ENCODE results near the gene TXNL4A. TPM values are rescaled to one million over a fixed set of nuclear protein-coding genes. Genes with fewer than 3 reads are reported as not detected.

The TXNL4A gene
- total RNA-seq, 1 donor from 2014 or later, result 79.6 TPM

DNA sequence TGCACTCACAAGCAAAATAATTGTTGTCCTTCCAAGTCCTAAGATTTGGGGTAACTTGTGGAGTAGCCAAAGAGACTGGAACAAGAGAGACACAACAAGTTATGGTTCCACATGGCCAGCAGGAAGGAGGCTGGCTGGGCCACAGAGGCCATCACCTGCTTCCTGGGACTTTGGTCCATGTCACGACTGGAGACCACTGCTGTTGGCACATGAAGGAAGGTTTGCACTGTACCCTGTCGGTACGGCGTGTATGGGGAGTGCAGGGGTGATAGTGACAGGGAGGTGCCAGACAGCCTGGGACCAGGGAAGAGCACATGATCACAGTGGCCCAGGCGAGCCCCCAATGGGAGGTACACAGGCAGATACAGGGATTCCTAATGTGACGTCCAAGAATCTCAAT, 52.4 kb downstream of the TXNL4A start:
- H3K36me3 ChIP-seq (ENCODE audit: control insufficient read depth, insufficient read depth, low read length), result peaks cover 1% of the 10 kb centered on the region
- H3K27me3 ChIP-seq (ENCODE audit: control insufficient read depth, insufficient read depth, low read length), result no peaks in the 10 kb centered on the region
- no peak overlapping the region for H3K4me3 ChIP-seq (ENCODE audit: low read depth, low read length)
- DNase-seq (ENCODE audit: low read depth), result no peak
- TF ChIP-seq, protein P1, sequence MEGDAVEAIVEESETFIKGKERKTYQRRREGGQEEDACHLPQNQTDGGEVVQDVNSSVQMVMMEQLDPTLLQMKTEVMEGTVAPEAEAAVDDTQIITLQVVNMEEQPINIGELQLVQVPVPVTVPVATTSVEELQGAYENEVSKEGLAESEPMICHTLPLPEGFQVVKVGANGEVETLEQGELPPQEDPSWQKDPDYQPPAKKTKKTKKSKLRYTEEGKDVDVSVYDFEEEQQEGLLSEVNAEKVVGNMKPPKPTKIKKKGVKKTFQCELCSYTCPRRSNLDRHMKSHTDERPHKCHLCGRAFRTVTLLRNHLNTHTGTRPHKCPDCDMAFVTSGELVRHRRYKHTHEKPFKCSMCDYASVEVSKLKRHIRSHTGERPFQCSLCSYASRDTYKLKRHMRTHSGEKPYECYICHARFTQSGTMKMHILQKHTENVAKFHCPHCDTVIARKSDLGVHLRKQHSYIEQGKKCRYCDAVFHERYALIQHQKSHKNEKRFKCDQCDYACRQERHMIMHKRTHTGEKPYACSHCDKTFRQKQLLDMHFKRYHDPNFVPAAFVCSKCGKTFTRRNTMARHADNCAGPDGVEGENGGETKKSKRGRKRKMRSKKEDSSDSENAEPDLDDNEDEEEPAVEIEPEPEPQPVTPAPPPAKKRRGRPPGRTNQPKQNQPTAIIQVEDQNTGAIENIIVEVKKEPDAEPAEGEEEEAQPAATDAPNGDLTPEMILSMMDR (IDR thresholded peaks at IDR 0.05; ENCODE audit: insufficient read depth, low read length, poor library complexity, severe bottlenecking), result no peak

DNA sequence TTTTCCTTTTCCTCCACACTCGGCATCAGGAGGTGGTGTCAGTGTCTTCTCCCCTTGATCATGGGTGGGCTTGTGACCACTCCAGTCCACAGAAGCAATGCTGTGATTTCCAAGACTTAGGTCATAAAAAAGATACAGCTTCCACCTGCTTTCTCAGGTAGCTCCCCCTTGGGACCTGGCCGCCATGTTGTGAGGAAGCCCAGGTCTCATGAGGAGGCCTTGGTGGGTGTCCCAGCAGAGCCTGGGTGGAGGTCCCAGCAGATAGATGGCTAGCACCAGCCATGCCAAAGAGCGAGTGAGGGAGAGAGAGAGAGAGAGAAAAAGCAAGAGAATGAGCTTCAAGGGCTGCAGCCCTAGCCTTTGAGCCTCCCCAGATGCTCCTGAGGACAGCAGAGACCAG, 52.9 kb downstream of the TXNL4A start:
- H3K4me3 ChIP-seq (ENCODE audit: low read depth, low read length), result no peak overlapping the region
- DNase-seq (ENCODE audit: low read depth), result no peak
- no peaks in the 10 kb centered on the region for H3K27me3 ChIP-seq (ENCODE audit: control insufficient read depth, insufficient read depth, low read length)
- TF ChIP-seq, protein P1 (IDR thresholded peaks at IDR 0.05; ENCODE audit: insufficient read depth, low read length, poor library complexity, severe bottlenecking), result no peak
- H3K36me3 ChIP-seq (ENCODE audit: control insufficient read depth, insufficient read depth, low read length), result peaks cover 1% of the 10 kb centered on the region

DNA sequence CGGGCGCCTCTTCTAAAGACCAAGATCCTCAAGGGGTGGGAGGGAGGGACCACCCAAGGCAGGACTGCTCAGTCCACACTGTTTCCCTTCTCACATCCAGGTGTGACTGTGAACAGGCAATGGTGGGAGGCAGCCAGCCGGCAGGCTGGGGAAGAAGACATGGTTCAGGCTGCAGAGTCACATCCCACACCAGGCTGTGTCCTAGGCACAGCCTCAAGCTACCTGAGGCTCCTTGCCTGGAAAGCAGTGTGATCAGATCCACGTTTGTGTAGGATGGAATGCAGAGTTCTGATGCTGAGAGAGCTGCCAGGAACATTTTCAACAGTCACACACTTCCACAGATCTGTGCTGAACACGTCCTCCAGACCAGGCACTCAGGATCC, 53.3 kb downstream of the TXNL4A start:
- Histone ChIP-seq H3K36me3 (ENCODE audit: control insufficient read depth, insufficient read depth, low read length) (peaks cover 1% of the 10 kb centered on the region), H3K27me3 (ENCODE audit: control insufficient read depth, insufficient read depth, low read length) (no peaks in the 10 kb centered on the region), H3K4me3 (ENCODE audit: low read depth, low read length) (no peak overlapping the region)
- DNase-seq (ENCODE audit: low read depth), result no peak
- TF ChIP-seq, protein P1 (IDR thresholded peaks at IDR 0.05; ENCODE audit: insufficient read depth, low read length, poor library complexity, severe bottlenecking), result no peak

DNA sequence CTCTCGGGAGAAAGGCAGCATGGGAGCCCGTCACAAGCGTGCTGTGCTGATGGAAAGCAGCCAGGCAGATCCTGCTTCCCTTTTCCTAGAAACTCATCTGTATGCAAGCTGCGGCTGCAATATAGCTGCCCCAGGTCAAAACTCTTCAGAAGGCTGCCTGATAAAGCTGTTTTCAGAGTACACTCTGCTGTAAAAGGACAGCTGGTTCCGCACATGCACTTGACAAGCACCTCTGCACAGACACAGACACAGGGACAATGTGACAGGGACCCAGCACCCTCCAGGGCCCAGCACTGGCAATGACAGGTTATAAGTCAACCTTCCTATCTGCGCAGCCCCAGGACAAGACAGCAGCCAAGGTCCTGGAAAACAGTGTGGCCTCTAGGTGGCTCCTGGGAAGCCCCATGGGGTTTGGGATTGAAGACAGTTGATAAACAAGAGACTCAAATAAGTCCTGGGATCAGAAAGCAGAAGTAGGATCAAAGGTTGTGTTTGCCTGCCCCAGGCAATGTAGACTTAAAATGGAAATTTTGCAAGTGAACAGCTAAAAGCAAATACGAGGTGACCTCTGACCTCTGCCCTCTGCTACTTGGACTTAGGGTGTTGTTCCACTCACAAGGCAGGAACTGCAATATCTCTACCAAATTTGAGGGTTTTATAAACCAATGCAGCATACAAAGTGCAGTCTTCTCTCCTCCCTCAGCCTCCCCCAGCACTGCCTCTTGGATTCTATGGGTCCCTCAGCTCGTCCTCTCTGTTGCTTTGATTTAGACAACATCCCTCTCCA, 53.9 kb downstream of the TXNL4A start:
- TF ChIP-seq, protein P1 (IDR thresholded peaks at IDR 0.05; ENCODE audit: insufficient read depth, low read length, poor library complexity, severe bottlenecking), result no peak
- Histone ChIP-seq H3K27me3 (ENCODE audit: control insufficient read depth, insufficient read depth, low read length) (no peaks in the 10 kb centered on the region), H3K36me3 (ENCODE audit: control insufficient read depth, insufficient read depth, low read length) (peaks cover 1% of the 10 kb centered on the region), H3K4me3 (ENCODE audit: low read depth, low read length) (no peak overlapping the region)
- no peak for DNase-seq (ENCODE audit: low read depth)

DNA sequence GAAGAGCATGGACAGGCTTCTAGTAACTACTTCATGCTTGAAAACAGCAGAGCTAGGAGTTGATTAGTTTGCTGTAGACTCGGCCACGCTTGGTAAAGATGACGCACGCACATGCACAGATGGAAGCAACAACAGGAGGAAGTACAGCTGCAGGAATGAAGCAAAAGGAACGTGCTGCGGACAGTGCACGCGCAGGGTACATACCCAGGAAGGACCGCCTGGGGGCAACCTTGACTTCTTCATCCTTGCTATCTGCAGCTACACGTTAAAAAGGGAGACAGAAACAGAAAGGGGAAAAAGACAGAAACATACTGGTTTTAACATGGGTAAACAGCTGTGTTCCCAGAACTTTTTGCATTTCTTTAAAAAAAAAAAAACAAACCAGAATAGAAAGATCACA, 54.6 kb downstream of the TXNL4A start:
- TF ChIP-seq, protein P1 (IDR thresholded peaks at IDR 0.05; ENCODE audit: insufficient read depth, low read length, poor library complexity, severe bottlenecking), result no peak
- Histone ChIP-seq H3K4me3 (ENCODE audit: low read depth, low read length) (no peak overlapping the region), H3K36me3 (ENCODE audit: control insufficient read depth, insufficient read depth, low read length) (peaks cover 1% of the 10 kb centered on the region), H3K27me3 (ENCODE audit: control insufficient read depth, insufficient read depth, low read length) (no peaks in the 10 kb centered on the region)
- no peak for DNase-seq (ENCODE audit: low read depth)

DNA sequence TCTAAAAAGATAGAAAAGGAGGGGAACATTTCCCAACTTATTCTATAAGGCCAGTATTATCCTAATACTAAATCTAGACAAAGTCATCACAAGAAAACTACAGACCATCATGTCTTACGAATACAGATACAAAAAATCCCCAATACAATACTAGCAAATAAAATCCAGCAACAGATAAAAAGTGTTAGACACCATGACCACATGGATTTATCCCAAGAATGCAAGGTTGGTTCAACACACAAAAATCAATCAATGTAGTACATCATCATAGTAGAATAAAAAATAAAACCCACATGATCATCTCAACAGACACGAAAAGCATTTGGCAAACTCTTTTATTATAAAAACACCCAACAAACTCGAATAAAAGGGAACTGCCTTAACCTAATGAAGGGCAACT, 55.5 kb downstream of the TXNL4A start:
- Histone ChIP-seq H3K4me3 (ENCODE audit: low read depth, low read length) (no peak overlapping the region), H3K36me3 (ENCODE audit: control insufficient read depth, insufficient read depth, low read length) (peaks cover 1% of the 10 kb centered on the region), H3K27me3 (ENCODE audit: control insufficient read depth, insufficient read depth, low read length) (no peaks in the 10 kb centered on the region)
- DNase-seq (ENCODE audit: low read depth), result no peak
- TF ChIP-seq, protein P1 (IDR thresholded peaks at IDR 0.05; ENCODE audit: insufficient read depth, low read length, poor library complexity, severe bottlenecking), result no peak

Data from kidney epithelial cell (primary cell).